ENCODE measurements around the gene DCTN2.
A peak's percentile ranks its signal among the peaks of the same experiment; 100 is the strongest.

The DCTN2 gene

DNA sequence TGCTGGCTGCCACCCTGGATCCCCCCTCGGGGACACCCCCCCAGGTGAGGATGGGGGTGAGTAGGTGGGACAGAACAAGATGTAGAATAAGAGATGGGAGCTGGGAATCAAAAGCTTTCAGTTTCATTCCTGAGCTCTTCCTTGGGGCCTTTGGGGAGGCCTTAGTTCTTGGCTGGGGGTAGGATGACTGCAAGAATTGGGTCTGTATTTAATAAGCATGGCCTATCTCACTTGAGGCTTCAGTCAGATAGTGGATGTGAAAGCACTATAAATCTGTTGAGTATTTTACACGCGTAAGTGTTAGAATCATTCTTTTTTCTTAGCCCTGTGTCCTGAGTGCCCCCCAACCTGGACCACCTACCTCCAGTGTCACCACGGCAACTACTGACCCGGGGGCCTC lies 19.8 kb downstream of the DCTN2 start:
- Histone ChIP-seq H3K4me1 (peaks cover under 1% of the 10 kb centered on the region; the same call in 1 of the 2 replicates), H3K4me3 (ENCODE audit: low read depth, low read length) (no peak overlapping the region), H3K36me3 (peaks cover 58% of the 10 kb centered on the region), H3K27me3 (no peaks in the 10 kb centered on the region), H3K9me3 (no peaks in the 10 kb centered on the region)
- no peak for DNase-seq
- TF ChIP-seq, protein P1, sequence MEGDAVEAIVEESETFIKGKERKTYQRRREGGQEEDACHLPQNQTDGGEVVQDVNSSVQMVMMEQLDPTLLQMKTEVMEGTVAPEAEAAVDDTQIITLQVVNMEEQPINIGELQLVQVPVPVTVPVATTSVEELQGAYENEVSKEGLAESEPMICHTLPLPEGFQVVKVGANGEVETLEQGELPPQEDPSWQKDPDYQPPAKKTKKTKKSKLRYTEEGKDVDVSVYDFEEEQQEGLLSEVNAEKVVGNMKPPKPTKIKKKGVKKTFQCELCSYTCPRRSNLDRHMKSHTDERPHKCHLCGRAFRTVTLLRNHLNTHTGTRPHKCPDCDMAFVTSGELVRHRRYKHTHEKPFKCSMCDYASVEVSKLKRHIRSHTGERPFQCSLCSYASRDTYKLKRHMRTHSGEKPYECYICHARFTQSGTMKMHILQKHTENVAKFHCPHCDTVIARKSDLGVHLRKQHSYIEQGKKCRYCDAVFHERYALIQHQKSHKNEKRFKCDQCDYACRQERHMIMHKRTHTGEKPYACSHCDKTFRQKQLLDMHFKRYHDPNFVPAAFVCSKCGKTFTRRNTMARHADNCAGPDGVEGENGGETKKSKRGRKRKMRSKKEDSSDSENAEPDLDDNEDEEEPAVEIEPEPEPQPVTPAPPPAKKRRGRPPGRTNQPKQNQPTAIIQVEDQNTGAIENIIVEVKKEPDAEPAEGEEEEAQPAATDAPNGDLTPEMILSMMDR (IDR thresholded peaks at IDR 0.05; ENCODE audit: low read depth, low read length) = no peak

DNA sequence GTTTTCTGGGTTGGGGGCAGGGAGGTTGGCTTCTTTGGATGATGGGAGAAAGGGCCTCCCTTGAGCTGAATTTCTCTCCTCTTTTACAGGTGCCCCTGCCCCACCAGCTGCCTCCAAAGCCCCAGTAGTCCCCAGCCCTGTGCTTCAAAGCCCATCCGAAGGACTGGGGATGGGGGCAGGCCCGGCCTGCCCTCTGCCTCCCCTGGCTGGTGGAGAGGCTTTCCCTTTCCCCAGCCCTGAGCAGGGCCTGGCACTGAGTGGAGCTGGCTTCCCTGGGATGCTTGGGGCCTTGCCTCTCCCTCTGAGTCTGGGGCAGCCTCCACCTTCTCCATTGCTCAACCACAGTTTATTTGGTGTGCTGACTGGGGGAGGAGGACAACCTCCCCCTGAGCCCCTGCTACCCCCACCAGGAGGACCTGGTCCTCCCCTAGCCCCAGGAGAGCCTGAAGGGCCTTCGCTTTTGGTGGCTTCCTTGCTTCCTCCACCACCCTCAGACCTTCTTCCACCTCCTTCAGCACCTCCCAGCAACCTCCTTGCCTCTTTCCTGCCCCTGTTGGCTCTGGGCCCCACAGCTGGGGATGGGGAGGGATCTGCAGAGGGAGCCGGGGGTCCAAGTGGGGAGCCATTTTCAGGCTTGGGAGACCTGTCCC lies 20.4 kb downstream of the DCTN2 start:
- Histone ChIP-seq H3K9me3 (no peaks in the 10 kb centered on the region), H3K36me3 (peaks cover 52% of the 10 kb centered on the region), H3K27me3 (no peaks in the 10 kb centered on the region), H3K4me1 (peaks cover 6% of the 10 kb centered on the region), H3K4me3 (ENCODE audit: low read depth, low read length) (no peak overlapping the region)
- TF ChIP-seq, protein P1 (IDR thresholded peaks at IDR 0.05; ENCODE audit: low read depth, low read length) = no peak
- no peak for DNase-seq

GRCh38 chr12:57525615-57526383 lies 21.2 kb downstream of the DCTN2 start:
- TF ChIP-seq, protein P1 (IDR thresholded peaks at IDR 0.05; ENCODE audit: low read depth, low read length) = no peak
- H3K27me3 ChIP-seq = no peaks in the 10 kb centered on the region
- peaks cover 46% of the 10 kb centered on the region for H3K36me3 ChIP-seq
- no peak overlapping the region for H3K4me3 ChIP-seq (ENCODE audit: low read depth, low read length)
- peaks cover 14% of the 10 kb centered on the region for H3K4me1 ChIP-seq
- no peaks in the 10 kb centered on the region for H3K9me3 ChIP-seq
- DNase-seq = no peak

GRCh38 chr12:57524814-57525614 lies 22.0 kb downstream of the DCTN2 start:
- Histone ChIP-seq H3K27me3 (no peaks in the 10 kb centered on the region), H3K4me3 (ENCODE audit: low read depth, low read length) (peak overlapping the region; percentile 92; the same call in 1 of the 2 replicates), H3K4me1 (peaks cover 14% of the 10 kb centered on the region), H3K36me3 (peaks cover 39% of the 10 kb centered on the region), H3K9me3 (no peaks in the 10 kb centered on the region)
- TF ChIP-seq, protein P1 (IDR thresholded peaks at IDR 0.05; ENCODE audit: low read depth, low read length) = no peak
- DNase-seq = no peak

- DNase-seq = no peak
- peak overlapping the region; percentile 92 for H3K4me3 ChIP-seq (ENCODE audit: low read depth, low read length)
- H3K36me3 ChIP-seq = peaks cover 33% of the 10 kb centered on the region
- TF ChIP-seq, protein P1 (IDR thresholded peaks at IDR 0.05; ENCODE audit: low read depth, low read length) = no peak
- H3K4me1 ChIP-seq = peaks cover 16% of the 10 kb centered on the region
- no peaks in the 10 kb centered on the region for H3K9me3 ChIP-seq
- H3K27me3 ChIP-seq = no peaks in the 10 kb centered on the region
Observed at GRCh38 chr12:57523706-57524614, 23.0 kb downstream of the DCTN2 start.

Measured in BE2C (cell line).